A549 treated with AZD9567 at 1 μM for 4 hours (cell line): ENCODE results near the gene FGF6. TPM values are rescaled to one million over a fixed set of nuclear protein-coding genes. Genes with fewer than 3 reads are reported as not detected.

Experiments
- total RNA-seq: library from RNA; stranded (reverse); fragments of 200-300 nt; extraction: Qiagen RNA extraction; gene quantifications from 5 replicates; pipeline ENCODE4 v1.2.3, GENCODE V29; 2022; ENCODE audit not compliant: insufficient read depth

Gene FGF6
- total RNA-seq: not detected in 5 replicates

GRCh38 chr12:4445156-4446101 is at the start of gene FGF6:
Gene FGF6 (minus strand): TSS chr12:4445815. CDS start chr12:4445570, 245 bp downstream.

Other genes starting within 250 kb of the FGF6 start
- gene CCND2, start 172.1 kb downstream of the FGF6 start, total RNA-seq: 0.02 TPM in 1 of 5 replicates, not detected in the others
- 32.8 to 49.6 TPM (median 45.3 TPM) in 5 replicates for gene TIGAR, start 124.6 kb downstream of the FGF6 start, total RNA-seq
- not detected in 5 replicates for gene FGF23, start 66.1 kb downstream of the FGF6 start, total RNA-seq
- 14.0 to 28.9 TPM (median 17.8 TPM) in 5 replicates for gene RAD51AP1, start 93.1 kb upstream of the FGF6 start, total RNA-seq
- 34.4 to 50.4 TPM (median 49.9 TPM) in 5 replicates for gene DYRK4, start 116.4 kb upstream of the FGF6 start, total RNA-seq
- gene AKAP3, start 203.2 kb upstream of the FGF6 start, total RNA-seq: 0.06 to 0.24 TPM (median 0.13 TPM) in 4 of 5 replicates, not detected in the other
- 106 to 212 TPM (median 115 TPM) in 5 replicates for gene NDUFA9, start 203.3 kb upstream of the FGF6 start, total RNA-seq